Lower lobe of right lung (tissue), 2 donors: ENCODE measurements around the gene FBXL16. TPM values are rescaled to one million over a fixed set of nuclear protein-coding genes. Genes with fewer than 3 reads are reported as not detected.

ENCODE experiments used
- ATAC-seq, 2 donors: fragments of 200-7000 bp; cut with Tn5 transposase; one replicate each; pipeline ENCODE4 v1.9.1; 2020 to 2022; ENCODE audit warnings: mild to moderate bottlenecking in 2 of 2, moderate library complexity in 2 of 2
- DNase-seq: peaks from one replicate; pipeline ENCODE4 v3.0.0-alpha.2; 2020
- H3K27ac ChIP-seq: fragments of 200-600 bp; one replicate; pipeline ENCODE4 v1.8.0; 2022
- H3K27me3 ChIP-seq: fragments of 200-600 bp; one replicate; pipeline ENCODE4 v1.8.0; 2022; ENCODE audit warnings: low read depth
- H3K36me3 ChIP-seq: fragments of 200-600 bp; one replicate; pipeline ENCODE4 v1.8.0; 2022; ENCODE audit warnings: mild to moderate bottlenecking
- H3K4me1 ChIP-seq: fragments of 200-600 bp; one replicate; pipeline ENCODE4 v1.8.0; 2022
- H3K4me3 ChIP-seq: fragments of 200-600 bp; one replicate; pipeline ENCODE4 v1.8.0; 2022; ENCODE audit warnings: mild to moderate bottlenecking
- H3K9me3 ChIP-seq: fragments of 200-600 bp; one replicate; pipeline ENCODE4 v1.8.0; 2022
- intact Hi-C: fragments of 100-400 bp; cut with DNase I; formaldehyde crosslinking; loops from one replicate; pipeline ENCODE4 v1.11.0; 2022
- total RNA-seq: library from RNA; stranded (reverse); fragmentation: NEBNext Ultra II Directional; extraction: Animal tissue kit (Norgen Biotek cat#: 25700); gene quantifications from one replicate; pipeline ENCODE4 v1.2.1, GENCODE V29; 2021
- TF ChIP-seq, protein P1 (sequence below): fragments of 200-600 bp; IDR thresholded peaks from one replicate; pipeline ENCODE4 v1.8.0; 2022; ENCODE audit warnings: antibody characterized with exemption, mild to moderate bottlenecking
- donor health status: DM: no; HTN: yes; CAD: no; lungs with severe emphysema.

The FBXL16 gene
- total RNA-seq, 1 donor from 2014 or later = 11.0 TPM

DNA sequence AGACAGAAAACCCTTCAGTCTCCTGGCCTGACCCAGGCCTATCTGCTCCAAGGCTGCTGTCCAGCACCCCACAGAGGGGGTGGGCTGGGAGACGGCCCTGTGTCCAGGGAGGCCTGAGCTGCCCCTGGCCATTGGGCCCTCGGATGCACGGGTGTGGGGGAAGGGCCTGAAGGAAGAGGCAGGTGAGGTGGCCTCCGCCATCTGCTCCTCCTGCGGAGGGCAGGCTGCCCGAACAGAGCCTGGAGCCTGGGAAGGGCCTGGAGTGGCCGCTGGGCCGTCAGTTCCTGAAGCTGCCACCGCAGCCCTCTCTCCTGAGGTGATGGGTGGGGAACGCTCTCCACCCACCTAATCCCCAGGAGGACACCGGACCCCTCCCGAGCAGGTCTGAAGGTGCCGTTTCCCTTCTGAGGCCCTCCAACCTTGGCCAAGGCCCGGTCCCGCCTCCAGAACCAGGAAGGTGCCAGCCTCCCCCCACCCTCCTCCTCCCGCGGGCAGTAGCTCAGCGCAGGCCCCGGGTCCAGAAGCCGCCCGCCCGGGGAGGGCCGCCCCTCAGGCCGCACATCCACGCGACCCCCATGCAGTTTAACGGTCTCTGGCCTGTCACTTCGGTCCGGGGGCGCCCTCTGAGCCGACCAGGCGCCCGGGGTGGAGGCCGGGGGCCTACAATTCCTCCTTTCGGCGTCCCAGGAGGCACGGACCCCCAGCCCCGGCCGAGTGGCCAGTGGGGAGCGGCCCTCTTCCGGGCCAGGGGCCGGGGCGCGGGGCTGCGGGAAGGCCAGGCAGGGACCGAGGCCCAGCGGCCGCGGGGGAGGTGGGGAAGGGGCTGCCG, 835 bp downstream of the FBXL16 start:
- TF ChIP-seq, protein P1, sequence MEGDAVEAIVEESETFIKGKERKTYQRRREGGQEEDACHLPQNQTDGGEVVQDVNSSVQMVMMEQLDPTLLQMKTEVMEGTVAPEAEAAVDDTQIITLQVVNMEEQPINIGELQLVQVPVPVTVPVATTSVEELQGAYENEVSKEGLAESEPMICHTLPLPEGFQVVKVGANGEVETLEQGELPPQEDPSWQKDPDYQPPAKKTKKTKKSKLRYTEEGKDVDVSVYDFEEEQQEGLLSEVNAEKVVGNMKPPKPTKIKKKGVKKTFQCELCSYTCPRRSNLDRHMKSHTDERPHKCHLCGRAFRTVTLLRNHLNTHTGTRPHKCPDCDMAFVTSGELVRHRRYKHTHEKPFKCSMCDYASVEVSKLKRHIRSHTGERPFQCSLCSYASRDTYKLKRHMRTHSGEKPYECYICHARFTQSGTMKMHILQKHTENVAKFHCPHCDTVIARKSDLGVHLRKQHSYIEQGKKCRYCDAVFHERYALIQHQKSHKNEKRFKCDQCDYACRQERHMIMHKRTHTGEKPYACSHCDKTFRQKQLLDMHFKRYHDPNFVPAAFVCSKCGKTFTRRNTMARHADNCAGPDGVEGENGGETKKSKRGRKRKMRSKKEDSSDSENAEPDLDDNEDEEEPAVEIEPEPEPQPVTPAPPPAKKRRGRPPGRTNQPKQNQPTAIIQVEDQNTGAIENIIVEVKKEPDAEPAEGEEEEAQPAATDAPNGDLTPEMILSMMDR = no peak
- H3K4me1 ChIP-seq = peaks cover 11% of the 10 kb centered on the region
- no peak overlapping the region for H3K4me3 ChIP-seq
- H3K27me3 ChIP-seq = peaks cover 91% of the 10 kb centered on the region
- no peak overlapping the region for H3K27ac ChIP-seq
- intact Hi-C loops = no loop called here
- DNase-seq (no peak), ATAC-seq (no peak)
- H3K36me3 ChIP-seq = no peaks in the 10 kb centered on the region
- H3K9me3 ChIP-seq = no peaks in the 10 kb centered on the region

DNA sequence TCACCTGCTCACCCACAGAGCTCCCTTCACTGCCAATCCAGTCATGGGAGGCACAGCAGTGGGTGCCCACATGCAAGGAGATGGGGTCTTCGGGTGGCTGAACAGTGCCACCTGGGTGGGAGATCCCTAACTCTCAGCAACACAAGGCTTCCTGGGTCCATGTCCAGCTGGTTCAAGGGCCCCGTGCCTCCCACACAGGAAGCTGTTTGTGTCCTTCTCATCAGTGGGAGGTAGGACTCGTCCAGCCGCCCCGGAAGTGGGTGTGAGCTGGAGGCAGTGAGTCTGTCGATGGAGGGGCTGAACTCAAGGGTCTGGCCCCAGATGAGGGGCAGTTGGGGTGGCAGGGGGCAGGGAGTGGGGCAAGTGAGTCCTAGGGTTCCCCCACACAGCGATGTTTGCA, 1.6 kb downstream of the FBXL16 start:
- ATAC-seq (no peak), DNase-seq (no peak)
- no peak overlapping the region for H3K27ac ChIP-seq
- TF ChIP-seq, protein P1 = no peak
- H3K36me3 ChIP-seq = no peaks in the 10 kb centered on the region
- H3K9me3 ChIP-seq = no peaks in the 10 kb centered on the region
- no peak overlapping the region for H3K4me3 ChIP-seq
- H3K27me3 ChIP-seq = peaks cover 91% of the 10 kb centered on the region
- peaks cover 11% of the 10 kb centered on the region for H3K4me1 ChIP-seq
- intact Hi-C loops = no loop called here

DNA sequence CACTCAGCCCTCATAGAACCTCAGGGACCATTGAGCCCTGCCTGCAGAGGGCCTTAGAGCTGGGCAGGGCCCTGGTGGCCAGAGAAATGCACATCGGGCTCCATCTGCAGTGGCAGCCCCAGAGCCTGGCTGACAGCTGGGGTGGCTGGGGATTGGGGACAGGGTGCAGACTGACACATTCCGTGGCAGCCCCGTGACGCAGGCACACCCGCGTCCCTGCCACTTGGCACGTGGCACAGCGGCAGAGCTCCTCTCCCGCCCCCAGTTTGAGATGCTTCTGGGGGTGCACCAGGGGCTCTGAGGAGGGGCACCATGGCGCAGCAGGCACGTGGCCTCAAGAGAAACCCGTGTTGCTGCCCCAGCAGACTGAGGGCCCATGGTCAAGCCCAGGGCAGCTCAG, 2.2 kb downstream of the FBXL16 start:
- TF ChIP-seq, protein P1 = no peak
- H3K9me3 ChIP-seq = no peaks in the 10 kb centered on the region

DNA sequence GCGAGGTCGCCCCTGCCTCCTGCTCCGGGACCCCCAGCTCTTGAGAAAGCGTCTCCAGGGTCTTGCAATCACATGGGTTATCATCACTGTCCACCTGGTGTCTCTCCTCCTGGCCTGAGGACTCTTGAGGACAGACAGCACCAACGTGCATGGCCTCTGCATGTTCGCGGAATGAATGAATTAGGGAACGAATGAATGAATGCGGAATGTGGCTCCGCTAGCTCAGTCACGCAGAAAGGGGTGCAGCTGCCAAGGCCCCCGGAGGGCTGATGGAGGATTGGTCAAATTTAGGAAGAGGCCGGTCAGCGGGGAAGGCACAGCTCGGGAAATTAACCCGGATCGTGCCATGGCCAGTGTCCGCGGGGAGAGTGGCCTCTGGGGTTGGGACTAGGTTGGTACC, 3.3 kb downstream of the FBXL16 start:
- Histone ChIP-seq H3K36me3 (no peaks in the 10 kb centered on the region), H3K4me3 (no peak overlapping the region), H3K27ac (no peak overlapping the region), H3K9me3 (no peaks in the 10 kb centered on the region), H3K4me1 (peaks cover 11% of the 10 kb centered on the region), H3K27me3 (peaks cover 84% of the 10 kb centered on the region)
- intact Hi-C loops = no loop called here
- DNase-seq (no peak), ATAC-seq (no peak)
- TF ChIP-seq, protein P1 = no peak

More for the DNA sequence above, 2.2 kb downstream of the FBXL16 start:
- no peak overlapping the region for H3K4me3 ChIP-seq
- H3K36me3 ChIP-seq = no peaks in the 10 kb centered on the region
- intact Hi-C loops = no loop called here
- no peak for DNase-seq
- no peak for ATAC-seq
- peaks cover 11% of the 10 kb centered on the region for H3K4me1 ChIP-seq
- no peak overlapping the region for H3K27ac ChIP-seq
- H3K27me3 ChIP-seq = peaks cover 88% of the 10 kb centered on the region

DNA sequence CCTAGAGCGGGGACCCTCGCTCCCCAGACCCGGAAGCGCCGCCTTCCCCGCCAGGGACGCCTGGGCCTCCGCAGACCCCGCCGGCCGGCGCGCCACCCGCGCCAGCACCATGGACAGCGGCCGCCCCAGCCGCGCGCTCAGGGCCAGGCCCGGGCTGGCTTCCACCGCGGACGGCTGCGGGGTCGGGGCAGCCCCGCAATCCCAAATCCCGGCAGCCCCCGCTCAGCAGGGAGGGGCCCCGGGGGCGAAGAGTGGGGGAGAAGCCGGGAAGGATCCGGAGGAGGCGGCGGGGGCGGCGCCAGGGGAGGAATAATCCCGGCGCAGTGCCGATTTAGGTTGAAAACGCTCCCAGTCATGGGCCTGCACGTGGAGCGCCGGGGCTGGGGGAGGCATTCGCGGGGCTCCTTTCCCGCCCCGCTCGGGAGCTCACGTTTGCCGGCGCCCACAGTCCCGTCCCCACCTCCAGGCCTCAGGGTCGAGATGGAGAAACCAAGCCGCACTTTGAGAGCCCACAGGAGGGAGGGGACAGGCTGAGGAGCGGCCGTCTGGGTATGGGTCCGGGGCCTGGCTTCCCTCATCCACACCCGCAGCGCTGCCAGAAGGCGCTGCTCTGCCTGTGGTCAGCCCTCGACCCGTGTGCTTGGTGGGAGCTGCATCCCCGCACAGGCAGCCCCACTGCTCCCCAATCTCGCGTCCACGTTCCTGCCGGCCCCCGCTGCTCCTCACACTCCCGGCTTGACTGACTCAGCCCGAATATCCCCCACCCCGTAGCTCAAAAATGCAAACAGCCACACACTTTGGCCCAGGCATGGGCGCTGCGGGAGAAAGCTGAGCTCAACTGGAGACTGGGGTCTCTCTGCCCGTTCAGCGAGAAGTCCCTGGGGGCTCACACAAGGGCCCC, 4.7 kb downstream of the FBXL16 start:
- peaks cover 11% of the 10 kb centered on the region for H3K4me1 ChIP-seq
- H3K36me3 ChIP-seq = no peaks in the 10 kb centered on the region
- no peak overlapping the region for H3K4me3 ChIP-seq
- TF ChIP-seq, protein P1 = no peak
- H3K27me3 ChIP-seq = peaks cover 82% of the 10 kb centered on the region
- ATAC-seq (peak; percentile 47 to 61), DNase-seq (no peak)
- intact Hi-C loops = no loop called here
- no peaks in the 10 kb centered on the region for H3K9me3 ChIP-seq
- no peak overlapping the region for H3K27ac ChIP-seq
